ENCODE results near the gene POLE. TPM values are rescaled to one million over a fixed set of nuclear protein-coding genes. Genes with fewer than 3 reads are reported as not detected.

POLE gene
- total RNA-seq, 1 experiment from 2014 or later, result 147 TPM

GRCh38 chr12:132574271-132574996, 112.7 kb downstream of the POLE start:
- Histone ChIP-seq H3K9me3 (ENCODE audit: control insufficient read depth, low read depth, low read length) (no peaks in the 10 kb centered on the region), H3K56ac (ENCODE audit: insufficient read length, low read depth, low read length) (no peak overlapping the region), H4K5ac (ENCODE audit: insufficient read length, low read depth, low read length) (no peak overlapping the region), H3K23ac (ENCODE audit: insufficient read length, low read depth, low read length) (no peak overlapping the region), H3T11ph (ENCODE audit: low read length) (no peak overlapping the region), H3K18ac (ENCODE audit: insufficient read length, low read depth, low read length) (no peak overlapping the region), H2BK5ac (ENCODE audit: insufficient read length, low read length) (no peak overlapping the region), H3K4me1 (ENCODE audit: insufficient read depth, low read length) (no peaks in the 10 kb centered on the region), H3K14ac (ENCODE audit: insufficient read depth, low read length) (no peak overlapping the region), H4K8ac (replicated peaks; ENCODE audit: insufficient read length, low read depth, low read length) (no peak overlapping the region), H3K23me2 (ENCODE audit: insufficient read length, low read depth, low read length, poor library complexity, severe bottlenecking) (no peaks in the 10 kb centered on the region), H3K4ac (ENCODE audit: low read depth, low read length) (no peak overlapping the region), H3K27me3 (ENCODE audit: insufficient read depth, low read length) (no peaks in the 10 kb centered on the region), H2AK5ac (ENCODE audit: insufficient read length, low read length) (no peak overlapping the region), H2BK120ac (ENCODE audit: low read depth, low read length, poor library complexity, severe bottlenecking) (no peak overlapping the region), H3K79me1 (ENCODE audit: insufficient read depth, low read depth, low read length, poor library complexity, severe bottlenecking) (no peaks in the 10 kb centered on the region), H4K91ac (ENCODE audit: insufficient read length, low read depth, low read length) (no peak overlapping the region), H2BK20ac (ENCODE audit: low read depth, low read length, poor library complexity, severe bottlenecking) (no peak overlapping the region), H3K27ac (ENCODE audit: insufficient read length, low read depth, low read length) (no peak overlapping the region), H2AFZ (ENCODE audit: low read length) (no peak overlapping the region), H2BK15ac (ENCODE audit: low read depth, low read length) (no peak overlapping the region), H2BK12ac (ENCODE audit: insufficient read length, low read depth, low read length) (no peak overlapping the region), H3K9ac (ENCODE audit: extremely low read depth, insufficient read length, low read length) (no peak overlapping the region), H4K20me1 (ENCODE audit: control insufficient read depth, insufficient read depth, insufficient read length) (peaks cover 2% of the 10 kb centered on the region), H3K4me2 (ENCODE audit: insufficient read depth, insufficient read length, low read length) (no peak overlapping the region), H3K79me2 (ENCODE audit: insufficient read depth, low read length) (no peaks in the 10 kb centered on the region)
- H3K36me3 Mint-ChIP-seq (ENCODE audit: insufficient read depth in 1 of 3, low read depth in 3 of 3), result peaks cover 16 to 43% (median 40%) of the 10 kb centered on the region in 3 experiments; a peak in 6 of 7 replicates
- TF ChIP-seq CTCF (conservative IDR thresholded peaks at IDR 0.05), result no peak
- H3K9me3 Mint-ChIP-seq, result no peaks in the 10 kb centered on the region
- no peak for DNase-seq
- no peaks in the 10 kb centered on the region for H3K4me1 Mint-ChIP-seq
- H3K27me3 Mint-ChIP-seq (ENCODE audit: low read depth), result peaks cover 10% of the 10 kb centered on the region
- H3K27ac Mint-ChIP-seq, result no peak overlapping the region
- no peak overlapping the region for H3K4me3 Mint-ChIP-seq
- no CpG with 5 or more reads among the region's 39 CpGs for WGBS (ENCODE audit: extremely low coverage, insufficient read length, low lambda C conversion rate)

Small RNA genes lying within 50 kb of the gene (microRNA-seq; reads per million reads assigned to microRNA genes)
- 0.35 reads per million for gene MIR6763 (ENCODE audit: borderline microRNAs expressed)

Other genes starting within 250 kb of the POLE start
- 90.8 and 92.3 TPM in 2 replicates for gene FBRSL1, start 197.2 kb downstream of the POLE start, total RNA-seq (2021)
- gene LRCOL1, start 76.8 kb downstream of the POLE start, total RNA-seq (2021), result not detected in 2 replicates
- 1.8 and 2.2 TPM in 2 replicates for gene P2RX2, start 68.6 kb downstream of the POLE start, total RNA-seq (2021)
- 17.7 and 17.8 TPM in 2 replicates for gene PXMP2, start 245 bp upstream of the POLE start, total RNA-seq (2021)
- gene PGAM5, start 23.5 kb upstream of the POLE start, total RNA-seq (2021), result 112 and 118 TPM in 2 replicates
- 73.9 and 80.3 TPM in 2 replicates for gene ANKLE2, start 74.5 kb upstream of the POLE start, total RNA-seq (2021)
- gene GOLGA3, start 141.5 kb upstream of the POLE start, total RNA-seq (2021), result 34.9 and 40.1 TPM in 2 replicates
- 51.9 and 53.3 TPM in 2 replicates for gene CHFR, start 200.3 kb upstream of the POLE start, total RNA-seq (2021)

Data from H9 (cell line).